Spleen (tissue), 11 donors: ENCODE measurements around the gene PTPRE. TPM values are rescaled to one million over a fixed set of nuclear protein-coding genes. Genes with fewer than 3 reads are reported as not detected.

Source experiments
- DNase-seq: peaks from one replicate; pipeline ENCODE4 v3.0.0-alpha.2; 2020
- H3K27ac ChIP-seq, 8 donors: fragments of 200-600 bp; sonication (generic) in 7 of 8; 1 replicate in 4 of 8; 2 replicates in 4 of 8; pipeline versions ENCODE4 v1.5.0 to v1.8.0; 2016 to 2021; ENCODE audit warnings: inconsistent platforms in 4 of 8, mild to moderate bottlenecking in 4 of 8, moderate library complexity in 1 of 8
- H3K27me3 ChIP-seq, 7 donors: fragments of 200-600 bp; sonication (generic) in 6 of 7; replicated peaks in 1 of 7; 1 replicate in 4 of 7; 2 replicates in 3 of 7; pipeline versions ENCODE4 v1.5.0 to v1.8.0; 2016 to 2021; ENCODE audit warnings: inconsistent platforms in 3 of 7, mild to moderate bottlenecking in 1 of 7
- H3K36me3 ChIP-seq, 6 donors: fragments of 200-600 bp; sonication (generic) in 5 of 6; 1 replicate in 4 of 6; 2 replicates in 2 of 6; pipeline versions ENCODE4 v1.5.0 to v1.8.0; 2016 to 2021; ENCODE audit warnings: inconsistent platforms in 2 of 6
- H3K4me1 ChIP-seq, 6 donors: fragments of 200-600 bp; sonication (generic) in 5 of 6; 1 replicate in 3 of 6; 2 replicates in 3 of 6; pipeline versions ENCODE4 v1.5.0 to v1.8.0; 2016 to 2021; ENCODE audit warnings: inconsistent platforms in 3 of 6
- H3K4me3 ChIP-seq, 8 donors: fragments of 200-600 bp; sonication (generic) in 7 of 8; 1 replicate in 4 of 8; 2 replicates in 4 of 8; pipeline versions ENCODE4 v1.5.0 to v1.8.0; 2016 to 2021; ENCODE audit warnings: inconsistent platforms in 4 of 8, mild to moderate bottlenecking in 4 of 8, moderate library complexity in 2 of 8
- H3K9me3 ChIP-seq, 8 donors: fragments of 200-600 bp; sonication (generic) in 7 of 8; 1 replicate in 4 of 8; 2 replicates in 4 of 8; pipeline versions ENCODE4 v1.5.0 to v1.8.0; 2016 to 2021; ENCODE audit warnings: inconsistent platforms in 4 of 8
- CTCF ChIP-seq, 11 experiments: fragments of 200-600 bp in 7 of 11; fragments of 450-650 bp in 4 of 11; sonication (generic) in 4 of 11; IDR thresholded peaks in 8 of 11; conservative IDR thresholded peaks in 3 of 11; 1 replicate in 7 of 11; 2 replicates in 4 of 11; pipeline versions ENCODE4 v1.4.0 to v1.8.0; 2016 to 2021; ENCODE audit warnings: antibody characterized with exemption in 11 of 11, inconsistent platforms in 4 of 11, mild to moderate bottlenecking in 1 of 11
- POLR2A ChIP-seq, 3 donors: fragments of 450-650 bp; IDR thresholded peaks; one replicate each; pipeline ENCODE4 v1.5.1; 2017; ENCODE audit warnings: antibody characterized with exemption in 3 of 3, mild to moderate bottlenecking in 1 of 3
- POLR2AphosphoS5 ChIP-seq, 3 donors: sonication (generic); formaldehyde crosslinking; IDR thresholded peaks; one replicate each; pipeline ENCODE4 v1.5.1; 2017; ENCODE audit warnings: antibody characterized with exemption in 3 of 3
- WGBS, 5 donors: extraction: QIAGEN DNeasy Blood & Tissue Kit in 3 of 5; methylation state at CpG; one replicate each; pipeline versions ENCODE4 v1.1.5 to v1.1.7; 2013 to 2018; 5-methylcytosine and 5-hydroxymethylcytosine counted together
- intact Hi-C: fragments of 100-400 bp; cut with DNase I; formaldehyde crosslinking; loops from one replicate; pipeline ENCODE4 v1.15.0; 2023; ENCODE audit warnings: low total_unique reads
- polyA plus RNA-seq, 3 donors: library from polyadenylated mRNA; stranded (reverse); fragments of 200-250 nt; gene quantifications; one replicate each; pipeline ENCODE4 v1.2.1, GENCODE V29; 2013
- total RNA-seq, 7 donors: library from RNA; depleted of rRNA in 3 of 7; stranded (reverse); fragments of >200 nt in 3 of 7; fragmentation: NEBNext Ultra II Directional in 4 of 7; extraction: Animal tissue kit (Norgen Biotek cat#: 25700) in 4 of 7; gene quantifications; one replicate each; pipeline versions ENCODE4 v1.1.0 to v1.2.1, GENCODE V29; 2016 to 2021
- donor health status: healthy with polysubstance abuse.
- donor health status: DM: no; HTN: no; CAD: no; lungs with moderate emphysema.
- donor health status: DM: no; HTN: no; CAD: no.
- donor health status: Bipolar disorder and iron deficiency.
- donor health status: healthy.
- donor health status: DM: no; HTN: no; CAD: no.
- donor health status: DM: yes; HTN: yes; CAD: no.

The PTPRE gene
- total and polyA plus RNA-seq, 10 donors, result 6.2 to 133 (median 70.2) TPM

GRCh38 chr10:128116851-128117615 lies 210.1 kb downstream of the PTPRE start:
- Histone ChIP-seq H3K4me3 (no peak overlapping the region), H3K36me3 (peaks cover 0 to 48% (median 0%) of the 10 kb centered on the region in 6 donors), H3K4me1 (no peaks in the 10 kb centered on the region), H3K27ac (no peak overlapping the region), H3K27me3 (peaks cover 0 to 5% (median 0%) of the 10 kb centered on the region in 7 donors), H3K9me3 (no peaks in the 10 kb centered on the region)
- TF ChIP-seq POLR2AphosphoS5 (IDR thresholded peaks at IDR 0.05) (no peak), CTCF (IDR thresholded peaks at IDR 0.05 in 8 of 11, conservative IDR thresholded peaks at IDR 0.05 in 3 of 11) (no peak), POLR2A (IDR thresholded peaks at IDR 0.05) (no peak)
- WGBS, 5 donors, result 76 to 93% (median 87%) methylated on average over 13 of the region's 13 CpGs
- intact Hi-C loops, result no loop called here
- DNase-seq, result no peak

- Histone ChIP-seq H3K27me3 (peaks cover 0 to 42% (median 27%) of the 10 kb centered on the region in 7 donors), H3K9me3 (no peaks in the 10 kb centered on the region), H3K4me1 (peaks cover 13 to 48% (median 20%) of the 10 kb centered on the region in 6 donors), H3K36me3 (peaks cover 0 to 6% (median 0%) of the 10 kb centered on the region in 6 donors), H3K4me3 (no peak overlapping the region), H3K27ac (no peak overlapping the region)
- WGBS, 5 donors, result 90 to 95% (median 93%) methylated on average over 5 of the region's 5 CpGs
- intact Hi-C loops, result no loop called here
- DNase-seq, result no peak
- no peak for TF ChIP-seq CTCF (IDR thresholded peaks at IDR 0.05 in 8 of 11, conservative IDR thresholded peaks at IDR 0.05 in 3 of 11)
- no peak for TF ChIP-seq POLR2AphosphoS5 (IDR thresholded peaks at IDR 0.05)
- TF ChIP-seq POLR2A (IDR thresholded peaks at IDR 0.05), result no peak
Observed at GRCh38 chr10:128121750-128122412, 215.0 kb downstream of the PTPRE start.

- peaks cover 0 to 42% (median 27%) of the 10 kb centered on the region in 7 donors for H3K27me3 ChIP-seq
- intact Hi-C loops, result no loop called here
- H3K4me1 ChIP-seq, result peaks cover 13 to 58% (median 23%) of the 10 kb centered on the region in 6 donors
- H3K4me3 ChIP-seq, result no peak overlapping the region
- TF ChIP-seq CTCF (IDR thresholded peaks at IDR 0.05 in 8 of 11, conservative IDR thresholded peaks at IDR 0.05 in 3 of 11), result no peak
- no peak for TF ChIP-seq POLR2A (IDR thresholded peaks at IDR 0.05)
- peaks cover 0 to 6% (median 0%) of the 10 kb centered on the region in 6 donors for H3K36me3 ChIP-seq
- no peak overlapping the region for H3K27ac ChIP-seq
- WGBS, 5 donors, result 45 to 68% (median 58%) methylated on average over 2 of the region's 2 CpGs
- H3K9me3 ChIP-seq, result no peaks in the 10 kb centered on the region
- DNase-seq, result no peak
Observed at GRCh38 chr10:128122931-128123330, 216.0 kb downstream of the PTPRE start.

GRCh38 chr10:128123846-128124245 lies 216.9 kb downstream of the PTPRE start:
- H3K4me1 ChIP-seq, result peaks cover 13 to 58% (median 23%) of the 10 kb centered on the region in 6 donors
- H3K27ac ChIP-seq, result no peak overlapping the region
- TF ChIP-seq CTCF (IDR thresholded peaks at IDR 0.05 in 8 of 11, conservative IDR thresholded peaks at IDR 0.05 in 3 of 11), result no peak
- TF ChIP-seq POLR2AphosphoS5 (IDR thresholded peaks at IDR 0.05), result no peak
- TF ChIP-seq POLR2A (IDR thresholded peaks at IDR 0.05), result no peak

More at GRCh38 chr10:128123846-128124245, 216.9 kb downstream of the PTPRE start:
- intact Hi-C loops, result no loop called here
- DNase-seq, result no peak
- peaks cover 0 to 42% (median 27%) of the 10 kb centered on the region in 7 donors for H3K27me3 ChIP-seq
- H3K36me3 ChIP-seq, result peaks cover 0 to 6% (median 0%) of the 10 kb centered on the region in 6 donors
- no peaks in the 10 kb centered on the region for H3K9me3 ChIP-seq
- no peak overlapping the region for H3K4me3 ChIP-seq
